ENCODE results near the gene ARHGDIG.

GRCh38 chr16:268141-269053 is 12.0 kb upstream of the ARHGDIG start:
- TF ChIP-seq TCF7L2 (IDR thresholded peaks at IDR 0.05; ENCODE audit: low read depth, low read length): no peak
- TF ChIP-seq, protein P1, sequence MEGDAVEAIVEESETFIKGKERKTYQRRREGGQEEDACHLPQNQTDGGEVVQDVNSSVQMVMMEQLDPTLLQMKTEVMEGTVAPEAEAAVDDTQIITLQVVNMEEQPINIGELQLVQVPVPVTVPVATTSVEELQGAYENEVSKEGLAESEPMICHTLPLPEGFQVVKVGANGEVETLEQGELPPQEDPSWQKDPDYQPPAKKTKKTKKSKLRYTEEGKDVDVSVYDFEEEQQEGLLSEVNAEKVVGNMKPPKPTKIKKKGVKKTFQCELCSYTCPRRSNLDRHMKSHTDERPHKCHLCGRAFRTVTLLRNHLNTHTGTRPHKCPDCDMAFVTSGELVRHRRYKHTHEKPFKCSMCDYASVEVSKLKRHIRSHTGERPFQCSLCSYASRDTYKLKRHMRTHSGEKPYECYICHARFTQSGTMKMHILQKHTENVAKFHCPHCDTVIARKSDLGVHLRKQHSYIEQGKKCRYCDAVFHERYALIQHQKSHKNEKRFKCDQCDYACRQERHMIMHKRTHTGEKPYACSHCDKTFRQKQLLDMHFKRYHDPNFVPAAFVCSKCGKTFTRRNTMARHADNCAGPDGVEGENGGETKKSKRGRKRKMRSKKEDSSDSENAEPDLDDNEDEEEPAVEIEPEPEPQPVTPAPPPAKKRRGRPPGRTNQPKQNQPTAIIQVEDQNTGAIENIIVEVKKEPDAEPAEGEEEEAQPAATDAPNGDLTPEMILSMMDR (IDR thresholded peaks at IDR 0.05): no peak
- no peak for TF ChIP-seq SIN3A (IDR thresholded peaks at IDR 0.05; ENCODE audit: borderline replicate concordance, insufficient read depth, low read depth, low read length)
- TF ChIP-seq, protein P2, sequence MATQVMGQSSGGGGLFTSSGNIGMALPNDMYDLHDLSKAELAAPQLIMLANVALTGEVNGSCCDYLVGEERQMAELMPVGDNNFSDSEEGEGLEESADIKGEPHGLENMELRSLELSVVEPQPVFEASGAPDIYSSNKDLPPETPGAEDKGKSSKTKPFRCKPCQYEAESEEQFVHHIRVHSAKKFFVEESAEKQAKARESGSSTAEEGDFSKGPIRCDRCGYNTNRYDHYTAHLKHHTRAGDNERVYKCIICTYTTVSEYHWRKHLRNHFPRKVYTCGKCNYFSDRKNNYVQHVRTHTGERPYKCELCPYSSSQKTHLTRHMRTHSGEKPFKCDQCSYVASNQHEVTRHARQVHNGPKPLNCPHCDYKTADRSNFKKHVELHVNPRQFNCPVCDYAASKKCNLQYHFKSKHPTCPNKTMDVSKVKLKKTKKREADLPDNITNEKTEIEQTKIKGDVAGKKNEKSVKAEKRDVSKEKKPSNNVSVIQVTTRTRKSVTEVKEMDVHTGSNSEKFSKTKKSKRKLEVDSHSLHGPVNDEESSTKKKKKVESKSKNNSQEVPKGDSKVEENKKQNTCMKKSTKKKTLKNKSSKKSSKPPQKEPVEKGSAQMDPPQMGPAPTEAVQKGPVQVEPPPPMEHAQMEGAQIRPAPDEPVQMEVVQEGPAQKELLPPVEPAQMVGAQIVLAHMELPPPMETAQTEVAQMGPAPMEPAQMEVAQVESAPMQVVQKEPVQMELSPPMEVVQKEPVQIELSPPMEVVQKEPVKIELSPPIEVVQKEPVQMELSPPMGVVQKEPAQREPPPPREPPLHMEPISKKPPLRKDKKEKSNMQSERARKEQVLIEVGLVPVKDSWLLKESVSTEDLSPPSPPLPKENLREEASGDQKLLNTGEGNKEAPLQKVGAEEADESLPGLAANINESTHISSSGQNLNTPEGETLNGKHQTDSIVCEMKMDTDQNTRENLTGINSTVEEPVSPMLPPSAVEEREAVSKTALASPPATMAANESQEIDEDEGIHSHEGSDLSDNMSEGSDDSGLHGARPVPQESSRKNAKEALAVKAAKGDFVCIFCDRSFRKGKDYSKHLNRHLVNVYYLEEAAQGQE (IDR thresholded peaks at IDR 0.05; ENCODE audit: insufficient read depth in 1 of 2, low read depth in 2 of 2, low read length in 1 of 2): no peak
- no peak for TF ChIP-seq POLR2AphosphoS5 (IDR thresholded peaks at IDR 0.05; ENCODE audit: low read depth, low read length)

Data from Panc1 (cell line).